MM.1S (cell line): Measurements from ENCODE around the gene ALDH1L2.

Source experiments
- DNase-seq: peaks from one replicate; pipeline ENCODE4 v3.0.0-alpha.2; 2015
- H2AFZ ChIP-seq: fragments of 300-600 bp; sonication (generic); 2 replicates; pipeline ENCODE4 v1.6.0; 2016; ENCODE audit warnings: antibody characterized with exemption, low read length
- H3F3A ChIP-seq: fragments of 300-600 bp; sonication (generic); 2 replicates; pipeline ENCODE4 v1.6.1; 2016; ENCODE audit warnings: mild to moderate bottlenecking, antibody characterized with exemption, low read length, moderate library complexity, mixed read lengths; ENCODE audit not compliant: insufficient read depth
- H3K27ac ChIP-seq: fragments of 300-600 bp; sonication (generic); 2 replicates; pipeline ENCODE4 v1.5.1; 2016; ENCODE audit warnings: mild to moderate bottlenecking, low read length
- H3K27me3 ChIP-seq: fragments of 300-600 bp; sonication (generic); replicated peaks from 2 replicates; pipeline ENCODE4 v1.6.0; 2016; ENCODE audit warnings: low read length; ENCODE audit not compliant: insufficient read depth
- H3K36me3 ChIP-seq: fragments of 300-600 bp; sonication (generic); replicated peaks from 2 replicates; pipeline ENCODE4 v1.6.1; 2016; ENCODE audit warnings: mild to moderate bottlenecking, low read length, mixed read lengths; ENCODE audit not compliant: insufficient read depth
- H3K4me1 ChIP-seq: fragments of 300-600 bp; sonication (generic); 2 replicates; pipeline ENCODE4 v1.6.1; 2016; ENCODE audit warnings: low read length, mixed read lengths
- H3K4me2 ChIP-seq: fragments of 300-600 bp; sonication (generic); 2 replicates; pipeline ENCODE4 v1.6.0; 2016; ENCODE audit warnings: low read depth, low read length
- H3K4me3 ChIP-seq: fragments of 300-600 bp; sonication (generic); 2 replicates; pipeline ENCODE4 v1.5.1; 2016; ENCODE audit warnings: low read length, mixed read lengths
- H3K79me2 ChIP-seq: fragments of 300-600 bp; sonication (generic); 2 replicates; pipeline ENCODE4 v1.6.1; 2016; ENCODE audit warnings: mixed run types, low read length, mixed read lengths
- H3K9ac ChIP-seq: fragments of 300-600 bp; sonication (generic); 2 replicates; pipeline ENCODE4 v1.6.1; 2016; ENCODE audit warnings: low read length, mixed read lengths
- H3K9me2 ChIP-seq: fragments of 300-600 bp; sonication (generic); replicated peaks from 2 replicates; pipeline ENCODE4 v1.6.1; 2016; ENCODE audit warnings: mild to moderate bottlenecking, low read length, mixed read lengths; ENCODE audit not compliant: insufficient read depth
- H3K9me3 ChIP-seq: fragments of 300-600 bp; sonication (generic); replicated peaks from 2 replicates; pipeline ENCODE4 v1.6.1; 2016; ENCODE audit warnings: mild to moderate bottlenecking, low read length, mixed read lengths; ENCODE audit not compliant: insufficient read depth
- H4K20me1 ChIP-seq: fragments of 300-600 bp; sonication (generic); 2 replicates; pipeline ENCODE4 v1.6.1; 2016; ENCODE audit warnings: mild to moderate bottlenecking, low read length, moderate library complexity, mixed read lengths; ENCODE audit not compliant: insufficient read depth
- CTCF ChIP-seq: fragments of 300-600 bp; sonication (generic); IDR thresholded peaks from 2 replicates; pipeline ENCODE4 v1.5.1; 2016; ENCODE audit warnings: antibody characterized with exemption, low read length, mixed read lengths
- EZH2 ChIP-seq: fragments of 300-600 bp; sonication (generic); optimal IDR thresholded peaks from 2 replicates; pipeline ENCODE3; 2017; ENCODE audit warnings: low read depth, mild to moderate bottlenecking, antibody characterized with exemption, low read length, mixed read lengths
- EZH2phosphoT487 ChIP-seq: fragments of 300-600 bp; sonication (generic); IDR thresholded peaks from 2 replicates; pipeline ENCODE4 v1.6.1; 2018; ENCODE audit warnings: antibody characterized with exemption, low read length

Gene ALDH1L2

DNA sequence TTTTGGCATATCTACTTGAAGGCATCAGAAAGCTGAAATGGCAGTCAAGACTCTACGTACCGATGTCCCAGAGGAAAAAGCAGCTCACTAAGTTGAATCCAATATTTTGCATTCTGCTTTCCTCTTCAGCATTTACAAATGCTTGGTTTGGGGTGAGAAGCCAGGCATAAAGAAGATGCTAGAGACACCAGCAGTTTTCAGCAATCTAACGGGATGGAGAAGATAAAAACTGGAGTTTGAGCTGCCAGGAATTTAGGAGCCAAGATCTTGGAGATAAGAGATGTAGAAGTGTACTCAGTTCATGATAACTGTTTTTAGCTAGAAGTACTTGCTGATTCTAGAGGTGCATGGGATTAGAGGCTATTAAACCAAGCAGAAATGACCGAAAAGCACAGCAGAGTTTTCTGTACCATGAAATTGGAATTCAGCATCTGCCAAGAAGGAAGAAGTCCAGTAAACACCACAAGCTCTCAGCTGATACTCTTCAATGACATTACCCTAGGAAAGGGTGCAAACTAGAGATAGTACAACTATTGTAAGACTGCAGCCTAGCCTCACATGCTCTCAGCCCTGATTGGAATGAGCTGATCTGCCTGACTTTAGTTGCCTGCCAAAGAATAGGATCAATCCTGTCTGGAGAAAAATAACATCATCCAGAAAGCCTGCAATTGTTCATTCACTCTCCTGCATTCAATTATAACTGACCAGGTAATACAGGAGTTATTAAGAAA is 7.4 kb upstream of the ALDH1L2 start:
- no peaks in the 10 kb centered on the region for H4K20me1 ChIP-seq
- H3K9me2 ChIP-seq: no peaks in the 10 kb centered on the region
- H3K9ac ChIP-seq: no peak overlapping the region
- TF ChIP-seq EZH2: no peak
- TF ChIP-seq CTCF: no peak
- no peak for TF ChIP-seq EZH2phosphoT487
- no peaks in the 10 kb centered on the region for H3F3A ChIP-seq
- no peaks in the 10 kb centered on the region for H3K79me2 ChIP-seq
- no peak overlapping the region for H3K4me2 ChIP-seq
- H3K4me1 ChIP-seq: no peaks in the 10 kb centered on the region
- no peaks in the 10 kb centered on the region for H3K27me3 ChIP-seq
- DNase-seq: no peak
- H3K4me3 ChIP-seq: no peak overlapping the region
- no peaks in the 10 kb centered on the region for H3K9me3 ChIP-seq
- H2AFZ ChIP-seq: no peak overlapping the region
- H3K27ac ChIP-seq: no peak overlapping the region
- no peaks in the 10 kb centered on the region for H3K36me3 ChIP-seq

DNA sequence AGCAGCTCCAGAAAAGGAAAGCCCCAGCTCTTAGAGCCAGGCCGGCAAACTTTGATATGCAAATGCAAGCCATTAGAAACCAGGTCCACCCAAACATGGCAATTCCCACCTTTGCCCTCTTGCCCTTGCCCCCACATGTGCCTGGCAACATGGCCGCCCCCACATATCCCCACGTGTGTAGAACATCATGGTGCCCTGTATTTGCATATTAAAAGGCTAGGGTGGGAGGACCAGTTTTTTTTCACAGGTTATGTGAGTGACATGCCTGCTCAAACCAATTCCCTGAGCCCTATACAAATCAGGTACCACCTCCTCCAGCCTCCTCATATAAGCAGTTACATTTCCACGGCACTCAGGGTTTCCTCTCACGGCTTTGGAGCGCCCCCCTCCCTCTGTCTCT is 6.1 kb upstream of the ALDH1L2 start:
- H3F3A ChIP-seq: no peaks in the 10 kb centered on the region
- no peaks in the 10 kb centered on the region for H3K9me3 ChIP-seq
- H3K4me1 ChIP-seq: no peaks in the 10 kb centered on the region
- no peak for DNase-seq
- H3K27me3 ChIP-seq: no peaks in the 10 kb centered on the region
- no peaks in the 10 kb centered on the region for H3K79me2 ChIP-seq
- H3K27ac ChIP-seq: no peak overlapping the region
- TF ChIP-seq EZH2 (no peak), CTCF (no peak), EZH2phosphoT487 (no peak)
- no peak overlapping the region for H3K4me3 ChIP-seq
- no peak overlapping the region for H2AFZ ChIP-seq
- no peaks in the 10 kb centered on the region for H3K9me2 ChIP-seq
- no peaks in the 10 kb centered on the region for H3K36me3 ChIP-seq
- no peaks in the 10 kb centered on the region for H4K20me1 ChIP-seq
- H3K9ac ChIP-seq: no peak overlapping the region
- no peak overlapping the region for H3K4me2 ChIP-seq

GRCh38 chr12:105089817-105090216 is 5.6 kb upstream of the ALDH1L2 start:
- Histone ChIP-seq H3K4me2 (no peak overlapping the region), H3K9ac (no peak overlapping the region), H3K9me2 (no peaks in the 10 kb centered on the region), H4K20me1 (no peaks in the 10 kb centered on the region), H3K27me3 (no peaks in the 10 kb centered on the region), H3F3A (0 out of 2 replicates have a peak, but pooled peaks cover under 1% of the 10 kb centered on the region), H3K9me3 (no peaks in the 10 kb centered on the region), H3K4me3 (no peak overlapping the region), H3K79me2 (no peaks in the 10 kb centered on the region), H3K36me3 (no peaks in the 10 kb centered on the region), H2AFZ (no peak overlapping the region), H3K27ac (no peak overlapping the region), H3K4me1 (no peaks in the 10 kb centered on the region)
- no peak for TF ChIP-seq EZH2
- no peak for TF ChIP-seq CTCF
- TF ChIP-seq EZH2phosphoT487: no peak
- DNase-seq: no peak
